AG08395 (cell line): ENCODE results near the gene SLC24A3.

Source experiments
- DNase-seq: peaks from one replicate; pipeline ENCODE4 v3.0.0; 2012; ENCODE audit warnings: mixed read lengths, low spot score

The SLC24A3 gene

GRCh38 chr20:19384940-19385339 is 172.5 kb downstream of the SLC24A3 start:
- no peak for DNase-seq

GRCh38 chr20:19387251-19387650 is 174.8 kb downstream of the SLC24A3 start:
- no peak for DNase-seq

- no peak for DNase-seq
These were observed 180.1 kb downstream of the SLC24A3 start for GRCh38 chr20:19392344-19393130.

GRCh38 chr20:19396460-19397081 is 184.1 kb downstream of the SLC24A3 start:
- no peak for DNase-seq

GRCh38 chr20:19397226-19397625 is 184.8 kb downstream of the SLC24A3 start:
- DNase-seq, result no peak

GRCh38 chr20:19397666-19398065 is 185.2 kb downstream of the SLC24A3 start:
- DNase-seq, result no peak

GRCh38 chr20:19401096-19401495 is 188.7 kb downstream of the SLC24A3 start:
- DNase-seq, result no peak

- DNase-seq, result no peak
These were observed 191.1 kb downstream of the SLC24A3 start for GRCh38 chr20:19403549-19403948.

- no peak for DNase-seq
These were observed 192.4 kb downstream of the SLC24A3 start for GRCh38 chr20:19404826-19405225.

- DNase-seq, result no peak
These were observed 193.5 kb downstream of the SLC24A3 start for GRCh38 chr20:19405958-19406357.

GRCh38 chr20:19406381-19406780 is 193.9 kb downstream of the SLC24A3 start:
- no peak for DNase-seq

- no peak for DNase-seq
These were observed 194.8 kb downstream of the SLC24A3 start for GRCh38 chr20:19407196-19407595.

- no peak for DNase-seq
These were observed 195.3 kb downstream of the SLC24A3 start for GRCh38 chr20:19407736-19408135.

- no peak for DNase-seq
These were observed 196.5 kb downstream of the SLC24A3 start for GRCh38 chr20:19408971-19409370.

- no peak for DNase-seq
These were observed 199.4 kb downstream of the SLC24A3 start for GRCh38 chr20:19411811-19412210.

GRCh38 chr20:19412254-19412653 is 199.8 kb downstream of the SLC24A3 start:
- DNase-seq, result no peak

- no peak for DNase-seq
These were observed 202.2 kb downstream of the SLC24A3 start for GRCh38 chr20:19414600-19414999.

- no peak for DNase-seq
These were observed 203.3 kb downstream of the SLC24A3 start for GRCh38 chr20:19415786-19416185.

GRCh38 chr20:19416627-19417026 is 204.2 kb downstream of the SLC24A3 start:
- DNase-seq, result no peak

- DNase-seq, result no peak
These were observed 207.0 kb downstream of the SLC24A3 start for GRCh38 chr20:19419396-19419795.

- no peak for DNase-seq
These were observed 210.9 kb downstream of the SLC24A3 start for GRCh38 chr20:19423097-19423899.

- DNase-seq, result no peak
These were observed 211.6 kb downstream of the SLC24A3 start for GRCh38 chr20:19423900-19424620.
